ENCODE measurements around the gene SASH1. TPM values are rescaled to one million over a fixed set of nuclear protein-coding genes. Genes with fewer than 3 reads are reported as not detected.
"Not testable (repeated sequence)": the region's sequence is repeated elsewhere in the genome, so short reads cannot be mapped to it uniquely, and the experiment has no call there.

Gene SASH1
- total RNA-seq, 1 donor from 2014 or later = 14.0 TPM

DNA sequence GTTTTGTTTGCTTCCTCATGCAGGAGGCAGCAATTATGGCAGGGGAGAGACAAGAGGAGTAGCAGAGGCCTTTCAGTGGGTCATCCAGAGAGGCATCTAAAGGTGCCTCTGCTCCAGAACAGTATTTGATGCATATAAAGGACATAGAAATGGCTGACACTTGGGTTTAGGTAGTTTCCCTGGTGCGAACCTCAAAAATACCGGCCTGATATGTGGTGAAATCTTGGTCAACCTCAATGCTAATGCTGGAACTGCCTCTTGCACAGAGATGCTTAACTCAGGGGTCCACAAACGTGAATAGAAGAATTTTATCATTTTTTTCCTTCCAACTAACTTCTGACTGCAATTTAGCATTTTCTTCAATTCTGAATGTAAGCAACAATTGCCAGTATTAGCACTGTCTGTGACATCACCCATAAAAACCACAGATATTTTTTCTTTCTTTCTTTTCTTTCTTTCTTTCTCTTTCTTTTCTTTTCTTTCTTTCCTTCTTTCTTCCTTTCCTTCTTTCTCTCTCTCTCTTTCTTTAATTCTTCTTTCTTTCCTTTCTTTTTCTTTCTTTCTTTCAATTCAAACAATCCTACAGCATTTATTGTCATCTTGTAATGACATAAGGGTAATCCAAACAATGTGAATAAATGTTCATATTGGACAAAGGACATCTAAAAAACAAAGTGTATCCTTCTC, 224.2 kb downstream of the SASH1 start:
- DNase-seq (ENCODE audit: low spot score) (no peak), ATAC-seq (no peak)

DNA sequence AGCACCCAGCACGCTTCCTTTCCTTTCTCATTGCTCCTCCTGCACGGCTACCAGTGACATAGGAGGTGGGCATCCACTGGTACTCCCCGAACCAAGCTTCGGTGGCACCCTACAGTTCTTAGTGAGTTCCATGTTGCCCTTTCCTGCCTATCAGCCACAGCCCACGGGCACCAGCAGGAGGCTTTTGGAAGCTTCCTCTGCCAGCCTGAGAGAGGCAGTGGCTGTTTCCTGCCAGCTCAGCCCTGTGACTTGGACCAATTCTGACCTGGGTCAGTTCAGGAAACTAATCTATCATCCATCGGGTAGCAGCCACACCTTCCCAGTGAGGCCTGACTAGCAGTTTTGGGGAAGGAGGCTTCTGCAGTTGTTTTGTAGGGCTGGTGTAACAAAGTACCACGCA, 227.8 kb downstream of the SASH1 start:
- ATAC-seq (no peak), DNase-seq (ENCODE audit: low spot score) (no peak)

DNA sequence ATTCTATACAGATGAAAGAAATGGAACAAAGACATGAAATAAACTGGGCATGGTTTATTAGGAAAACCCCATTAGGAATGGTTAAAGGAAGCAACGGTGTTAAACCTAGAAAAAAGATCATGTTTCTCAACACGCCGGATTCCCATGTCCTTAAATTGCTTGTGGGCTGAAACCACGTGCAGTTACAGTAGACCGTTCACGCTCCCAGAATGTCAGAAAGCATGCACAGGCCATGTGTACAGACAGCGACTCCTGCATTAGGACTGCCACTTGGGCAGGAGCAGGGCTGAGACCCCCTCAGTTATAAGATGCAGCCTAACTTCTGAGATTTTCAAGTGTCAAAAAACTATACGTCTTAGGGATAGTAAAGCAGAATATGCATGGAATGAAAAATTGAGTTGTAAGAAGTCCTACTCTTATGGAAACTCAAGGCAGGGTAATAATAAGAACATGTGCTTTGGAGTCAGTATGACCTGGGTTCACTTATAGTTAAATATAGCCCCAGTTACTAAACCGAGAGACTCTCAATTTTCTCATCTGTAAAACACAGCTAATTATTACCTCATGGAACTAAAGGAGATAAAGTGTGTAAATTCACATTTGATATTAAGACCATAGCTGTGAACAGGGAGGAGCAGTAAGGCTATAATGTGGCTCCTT, 230.2 kb downstream of the SASH1 start:
- no peak for ATAC-seq
- no peak for DNase-seq (ENCODE audit: low spot score)

DNA sequence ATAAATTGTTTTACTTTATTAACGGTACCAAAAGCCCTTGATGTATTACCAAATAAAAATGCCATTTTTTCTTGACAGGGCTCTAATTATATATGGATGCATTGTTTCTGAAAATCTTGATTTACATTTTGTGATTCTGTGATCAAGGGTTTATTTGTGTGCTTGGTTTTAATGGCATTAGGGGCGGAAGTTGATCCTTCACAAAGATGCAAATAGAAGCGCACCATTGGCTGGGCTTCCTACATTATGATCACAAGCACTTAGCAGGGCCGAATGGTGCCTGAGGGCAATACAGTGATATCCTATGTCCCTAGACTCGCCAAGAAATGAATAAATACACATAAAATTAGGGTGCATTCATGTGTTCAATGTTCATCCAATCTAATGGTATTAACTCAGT, 231.3 kb downstream of the SASH1 start:
- no peak for DNase-seq (ENCODE audit: low spot score)
- no peak for ATAC-seq

DNA sequence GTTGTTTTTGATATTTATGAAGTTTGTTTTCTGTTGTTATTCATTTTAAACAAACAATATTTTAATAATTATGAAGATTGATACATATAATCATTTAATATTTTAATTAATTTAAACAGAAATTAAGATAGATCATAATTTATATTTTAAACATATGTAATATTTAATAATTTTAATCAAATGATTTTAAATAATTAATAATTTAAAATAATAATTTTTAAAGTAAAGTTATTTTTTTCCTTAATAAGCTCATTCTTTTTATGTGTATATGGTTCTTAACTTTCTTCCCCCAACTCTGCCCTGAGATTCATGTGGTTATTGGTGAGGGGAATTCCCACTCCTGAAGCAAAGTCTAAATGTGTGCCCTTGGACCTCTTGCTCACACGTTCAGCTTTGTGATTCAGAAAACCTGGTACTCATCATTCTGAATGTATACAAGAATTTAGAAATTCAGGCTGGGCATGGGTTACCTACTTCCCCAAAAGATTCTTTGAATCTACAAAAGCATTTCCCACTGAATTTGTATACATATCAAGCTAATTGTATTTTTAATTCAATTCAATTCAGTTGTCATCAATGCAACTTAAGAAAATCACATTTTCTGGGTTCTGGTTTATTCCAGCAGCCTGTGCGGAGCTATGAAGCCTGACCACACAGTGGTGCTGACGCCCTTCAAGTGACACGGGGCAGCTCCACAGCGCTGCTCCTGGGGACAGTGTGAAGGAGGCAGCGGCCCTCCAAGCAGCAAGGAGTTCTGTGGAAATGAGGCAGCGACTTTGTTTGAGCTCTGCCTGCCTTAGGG, 235.2 kb downstream of the SASH1 start:
- ATAC-seq (peak; percentile 100), DNase-seq (ENCODE audit: low spot score) (peak; percentile 61)

DNA sequence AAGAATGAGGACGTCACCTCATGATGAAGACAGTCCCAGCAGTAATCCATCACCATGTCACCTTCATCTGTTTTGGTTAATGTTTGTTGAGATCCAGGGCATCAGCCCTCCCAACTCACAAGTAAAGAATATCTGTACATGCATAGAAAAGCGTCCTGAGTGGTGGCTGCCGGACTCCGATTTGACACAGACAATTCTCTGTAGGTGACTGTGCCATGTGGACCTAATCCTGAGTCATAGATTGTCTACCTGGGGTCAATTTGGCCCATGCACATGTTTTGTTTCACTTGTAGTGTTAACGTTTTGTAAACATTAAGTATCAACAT, 235.8 kb downstream of the SASH1 start:
- ATAC-seq (peak; percentile 19), DNase-seq (ENCODE audit: low spot score) (no peak)

DNA sequence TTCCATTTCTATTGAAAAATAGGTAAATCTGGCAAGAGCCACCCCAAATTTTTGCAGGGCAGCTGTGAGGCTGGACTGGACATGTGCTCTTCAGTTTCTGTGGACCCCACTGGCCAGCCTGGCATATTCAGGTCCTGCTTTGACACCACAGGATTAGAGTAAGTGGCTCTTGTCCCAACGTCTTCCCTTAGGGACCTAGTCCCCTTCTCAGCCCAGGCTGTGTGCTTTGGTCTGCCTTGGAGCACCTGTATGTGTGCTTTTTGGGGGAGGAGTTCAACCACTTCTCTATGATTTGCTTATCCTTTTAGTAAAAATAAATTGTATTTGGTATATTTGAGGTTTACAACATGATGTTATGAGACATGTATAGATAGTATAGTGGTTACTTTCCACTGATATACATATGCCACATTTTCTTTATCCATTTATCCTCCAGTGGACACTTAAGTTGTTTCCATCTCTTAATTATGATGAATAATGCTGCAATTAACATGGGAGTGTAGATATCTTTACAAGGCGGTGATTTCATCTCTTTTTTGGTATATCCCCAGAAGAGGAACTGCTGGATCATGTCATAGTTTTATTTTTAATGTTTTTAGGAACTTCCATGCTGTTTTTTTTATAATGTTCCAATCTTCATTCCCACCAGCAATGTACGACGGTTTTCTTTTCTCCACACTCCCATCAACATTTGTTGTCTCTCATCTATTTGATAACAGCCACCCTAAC, 236.4 kb downstream of the SASH1 start:
- DNase-seq (ENCODE audit: low spot score) (no peak), ATAC-seq (no peak)

DNA sequence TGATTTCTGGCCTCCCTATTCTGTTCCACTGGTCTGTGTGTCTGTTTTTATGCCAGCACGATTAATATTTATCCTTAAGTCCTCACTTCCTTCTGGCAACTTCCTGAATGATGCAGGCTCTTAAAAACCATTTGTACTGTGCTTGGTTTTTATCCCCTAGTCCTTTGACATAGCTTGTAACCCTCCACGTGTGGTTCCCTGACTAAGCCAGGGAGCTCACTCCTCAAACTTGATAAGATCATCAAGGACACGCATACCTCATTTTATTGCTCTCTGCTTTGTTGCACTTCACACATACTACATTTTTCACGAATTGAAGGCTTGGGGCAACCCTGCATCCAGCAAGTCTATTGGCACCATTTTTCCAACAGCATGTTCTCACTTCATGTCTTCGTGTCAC, 237.8 kb downstream of the SASH1 start:
- DNase-seq (ENCODE audit: low spot score) = no peak

DNA sequence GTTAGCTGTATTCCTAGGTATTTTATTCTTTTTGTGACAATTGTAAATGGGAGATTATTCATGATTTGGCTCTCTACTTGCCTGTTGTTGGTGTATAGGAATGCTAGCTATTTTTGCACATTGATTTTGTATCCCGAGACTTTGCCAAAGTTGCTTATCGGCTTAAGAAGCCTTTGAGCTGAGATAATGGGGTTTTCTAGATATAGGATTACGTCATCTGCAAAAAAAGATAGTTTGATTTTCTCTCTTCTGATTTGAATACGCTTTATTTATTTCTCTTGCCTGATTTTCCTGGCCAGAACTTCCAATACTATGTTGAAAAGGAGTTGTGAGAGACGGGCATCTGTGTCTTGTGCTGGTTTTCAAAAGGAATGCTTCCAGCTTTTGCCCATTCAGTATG, 241.0 kb downstream of the SASH1 start:
- no peak for ATAC-seq
- no peak for DNase-seq (ENCODE audit: low spot score)

More for the DNA sequence above, 237.8 kb downstream of the SASH1 start:
- ATAC-seq = no peak

DNA sequence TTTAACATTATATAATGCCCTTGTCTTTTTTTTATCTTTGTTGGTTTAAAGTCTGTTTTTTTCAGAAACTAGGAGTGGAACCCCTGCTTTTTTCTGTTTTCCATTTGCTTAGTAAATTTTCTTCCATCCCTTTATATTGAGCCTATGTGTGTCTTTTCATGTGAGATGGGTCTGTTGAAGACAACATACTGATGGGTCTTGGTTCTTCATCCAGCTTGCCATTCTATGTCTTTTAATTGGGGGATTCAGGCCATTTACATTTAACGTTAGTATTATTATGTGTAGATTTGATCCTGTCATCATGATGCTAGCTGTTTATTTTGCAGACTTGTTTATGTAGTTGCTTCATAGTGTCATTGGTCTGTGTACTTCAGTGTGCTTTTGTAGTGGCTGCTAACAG, 243.0 kb downstream of the SASH1 start:
- not testable (repeated sequence) for ATAC-seq; DNase-seq (ENCODE audit: low spot score)

DNA sequence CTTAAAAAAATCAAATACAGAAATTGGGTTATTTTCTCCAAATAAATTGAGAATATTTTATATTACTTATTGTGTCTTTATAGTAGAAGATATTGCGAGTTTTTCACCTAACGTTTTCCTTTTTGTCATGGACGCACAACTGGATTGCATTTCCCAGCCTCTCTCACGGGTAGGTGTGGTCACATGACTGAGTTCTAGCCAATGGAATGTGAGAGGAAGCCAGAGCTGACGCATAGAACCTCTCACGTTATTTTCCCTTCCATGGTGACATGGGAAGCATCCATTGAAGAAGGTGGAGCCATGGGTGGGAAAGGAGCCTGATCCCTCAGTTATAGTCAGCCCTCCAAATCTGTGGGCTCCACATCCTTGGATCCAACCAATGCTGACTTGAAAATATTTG, 248.2 kb downstream of the SASH1 start:
- ATAC-seq (no peak), DNase-seq (ENCODE audit: low spot score) (no peak)

DNA sequence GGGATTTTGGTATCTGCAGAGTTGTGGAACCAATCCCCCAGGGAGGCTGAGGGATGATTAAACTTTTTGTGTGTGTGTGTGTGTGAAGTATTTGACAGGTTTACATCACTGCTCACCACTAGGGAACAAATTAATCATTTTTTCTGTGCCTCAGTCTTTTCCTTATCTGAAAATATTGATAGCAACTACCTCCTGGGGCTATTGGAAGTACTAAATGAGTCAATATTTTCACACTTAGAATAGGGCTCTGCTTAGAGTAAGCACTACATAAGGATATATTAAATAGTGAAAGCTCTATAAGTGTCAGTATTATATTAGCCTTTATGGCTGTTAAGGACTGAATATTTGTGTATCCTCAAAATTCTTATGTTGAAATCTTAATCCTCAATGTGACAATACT, 249.0 kb downstream of the SASH1 start:
- ATAC-seq (no peak), DNase-seq (ENCODE audit: low spot score) (no peak)

DNA sequence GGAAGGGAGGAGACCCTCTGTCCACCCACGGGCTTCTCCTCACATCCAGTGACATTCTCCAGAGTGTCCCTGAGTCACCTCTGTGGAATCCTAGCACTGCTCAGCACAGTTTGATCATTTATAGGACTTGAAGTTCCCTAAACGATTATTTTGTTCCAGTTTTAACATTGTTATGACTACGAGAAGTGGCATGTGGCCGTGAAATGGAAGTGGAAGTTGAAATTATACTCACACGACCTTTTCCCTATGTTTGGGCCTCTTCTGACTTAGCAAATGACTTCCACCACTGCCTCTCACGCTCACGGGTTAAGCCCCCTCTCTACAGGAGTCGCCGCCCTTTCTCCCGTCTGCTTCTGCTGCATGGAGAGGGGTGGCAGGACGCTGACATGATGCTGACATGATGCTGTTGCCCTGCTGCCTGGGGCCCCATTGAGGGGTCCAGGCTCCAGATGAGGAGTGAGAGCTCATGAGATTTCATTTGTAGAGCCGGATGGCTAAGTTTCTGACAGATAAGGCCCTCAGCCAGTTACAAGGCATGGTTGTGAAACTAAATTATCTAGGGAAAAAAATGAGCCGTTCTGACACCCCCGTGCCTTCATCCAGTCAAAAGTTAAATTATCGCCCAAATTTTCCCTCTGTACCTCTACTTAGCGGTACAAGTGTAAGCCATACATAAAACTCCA, 250.6 kb downstream of the SASH1 start:
- DNase-seq (ENCODE audit: low spot score) = no peak
- no peak for ATAC-seq

DNA sequence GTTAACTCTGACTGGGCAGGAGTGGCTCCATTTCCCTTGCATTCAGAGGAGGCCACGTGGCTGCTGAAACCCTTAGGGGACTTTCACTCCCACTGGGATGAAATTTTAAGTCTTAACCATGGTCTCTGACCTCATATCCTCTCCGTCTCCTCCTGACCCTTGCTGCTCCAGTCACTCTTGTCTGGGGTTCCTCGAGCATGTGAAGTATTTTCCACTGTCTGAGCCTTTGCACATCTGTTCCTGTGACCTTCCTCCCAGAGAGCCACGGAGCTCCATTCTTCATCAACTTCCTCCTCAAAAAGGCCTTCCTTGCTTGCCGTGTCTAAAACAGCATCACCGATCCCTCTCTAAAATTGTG, 251.2 kb downstream of the SASH1 start:
- no peak for DNase-seq (ENCODE audit: low spot score)
- peak; percentile 44 for ATAC-seq

DNA sequence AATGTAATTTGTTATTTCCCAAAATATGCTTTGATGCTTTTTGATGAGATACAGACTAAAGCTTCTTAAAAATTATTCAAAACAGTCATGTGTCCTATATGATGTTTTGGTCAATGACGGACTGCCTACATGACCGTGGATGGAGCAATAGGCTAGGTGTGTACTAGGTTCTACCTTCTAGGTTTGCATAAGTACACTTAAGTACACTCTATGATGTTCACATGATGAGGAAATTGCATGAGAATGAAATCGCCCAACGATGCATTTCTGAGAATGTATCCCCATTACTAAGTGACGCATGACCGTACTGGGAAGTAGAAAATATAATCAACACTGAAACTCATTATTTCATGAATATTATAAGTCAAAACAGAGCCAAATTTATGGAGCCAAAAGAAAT, 252.9 kb downstream of the SASH1 start:
- no peak for ATAC-seq

DNA sequence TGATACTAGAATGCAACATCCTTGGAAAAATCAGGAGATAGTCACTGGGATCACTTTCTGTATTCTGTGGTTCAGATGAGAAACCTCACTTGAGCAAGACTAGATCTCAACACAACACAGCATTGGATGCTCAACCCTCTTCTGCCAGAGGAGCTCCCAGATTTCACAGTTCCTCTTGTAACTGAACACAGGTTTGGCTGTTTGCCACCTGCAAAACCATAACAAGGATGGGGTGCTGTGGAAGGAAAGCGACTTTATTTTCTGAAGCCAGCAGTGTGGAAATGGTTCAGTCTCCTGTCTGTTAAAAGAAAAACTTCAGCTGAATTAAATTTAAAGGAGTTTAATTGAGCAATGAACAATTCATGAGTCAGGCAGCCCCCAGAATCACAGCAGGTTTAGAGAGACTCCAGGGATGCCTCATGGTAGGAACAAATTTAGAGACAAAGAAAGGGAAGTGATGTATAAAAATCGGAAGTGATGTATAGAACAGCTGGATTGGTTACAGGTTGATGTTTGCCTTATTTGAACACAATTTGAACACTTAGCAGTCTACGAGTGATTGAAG, 254.3 kb downstream of the SASH1 start:
- DNase-seq (ENCODE audit: low spot score) (no peak), ATAC-seq (no peak)

More for the DNA sequence above, 252.9 kb downstream of the SASH1 start:
- DNase-seq (ENCODE audit: low spot score) = no peak

DNA sequence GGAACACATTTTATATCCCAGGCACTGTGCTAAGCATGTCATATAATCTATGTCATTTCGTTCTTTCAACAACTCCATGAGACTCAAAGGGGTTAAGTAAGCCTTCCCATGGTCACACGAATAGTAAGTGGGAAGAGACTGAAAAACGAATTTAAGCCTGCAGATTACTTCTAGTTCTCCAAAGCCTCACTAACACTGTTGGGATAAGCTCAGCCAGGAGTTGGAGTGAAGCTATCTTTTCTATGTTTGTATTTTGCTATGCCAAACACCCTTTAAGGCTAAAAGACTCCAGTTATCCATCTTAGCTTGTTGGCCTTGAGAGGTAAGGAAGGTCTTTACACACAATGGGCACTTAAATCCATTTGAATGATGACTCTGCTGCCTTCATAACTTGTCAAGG, 256.1 kb downstream of the SASH1 start:
- ATAC-seq = no peak
- no peak for DNase-seq (ENCODE audit: low spot score)

DNA sequence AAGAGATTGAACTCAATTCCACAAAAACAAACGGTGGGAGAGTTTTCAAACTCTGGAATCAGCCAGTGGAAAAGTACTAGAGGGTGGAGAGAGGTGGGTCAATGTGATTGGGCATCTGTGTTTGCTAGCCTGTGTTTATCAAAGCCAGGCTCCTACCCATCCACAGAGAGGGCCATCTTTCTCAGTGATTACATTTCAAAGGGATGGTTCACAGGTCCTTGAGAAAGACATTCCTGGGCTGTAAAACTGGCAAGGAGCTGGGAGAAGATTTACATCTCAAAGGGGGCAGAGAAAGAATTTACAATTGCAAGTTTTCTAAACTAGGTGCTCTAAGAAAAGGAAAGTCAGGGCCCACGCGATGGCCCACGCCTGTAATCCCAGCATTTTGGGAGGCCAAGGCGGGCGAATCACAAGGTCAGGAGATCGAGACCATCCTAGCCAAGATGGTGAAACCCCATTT, 257.4 kb downstream of the SASH1 start:
- ATAC-seq (no peak), DNase-seq (ENCODE audit: low spot score) (no peak)
